HepG2 (cell line): ENCODE results near the gene FUT1. TPM values are rescaled to one million over a fixed set of nuclear protein-coding genes. Genes with fewer than 3 reads are reported as not detected.

Source experiments
- ATAC-seq: fragments of 200-7000 bp; cut with Tn5 transposase; 3 replicates; pipeline ENCODE4 v1.9.1; 2020; ENCODE audit warnings: mild to moderate bottlenecking, moderate library complexity
- BruUV-seq: library from RNA; stranded (reverse); fragments of 400-500 nt; replicated peaks from 2 replicates; lab custom pipeline; 2021; lab: Mats Ljungman, UMichigan
- CTCF ChIA-PET: fragments of 300-600 bp; formaldehyde crosslinking; extraction: SDS; loops from one replicate; lab custom pipeline; 2021; ENCODE audit warnings: low total read pairs, inconsistent platforms, low intra/inter-chr PET ratio; lab: Yijun Ruan, JAX
- POLR2A ChIA-PET: fragments of 350-600 bp; sonication (Branson Sonifier 250); formaldehyde crosslinking; loops from one replicate; lab custom pipeline; 2020; ENCODE audit warnings: antibody characterized with exemption, inconsistent platforms; lab: Yijun Ruan, JAX
- DNase-seq: peaks from one replicate; pipeline ENCODE4 v3.0.0-alpha.2; 2015; ENCODE audit warnings: low spot score
- FAIRE-seq: peaks from 3 replicates; lab custom pipeline; 2011; peaks lifted over from hg19 to GRCh38; lab: Jason Lieb, UNC
- H2AFZ ChIP-seq: one replicate; pipeline ENCODE4 v1.6.1; 2011; ENCODE audit warnings: low read length, inconsistent platforms
- H3K27ac ChIP-seq: fragments of 300-600 bp; 3 replicates; pipeline ENCODE4 v1.8.0; 2011; ENCODE audit warnings: mixed run types, mild to moderate bottlenecking, mixed read lengths, low read length, inconsistent platforms; ENCODE audit not compliant: insufficient read depth; ENCODE audit errors: extremely low read length
- H3K27me3 ChIP-seq, 2 experiments: fragments of 200-600 bp in 1 of 2; 2 replicates in 1 of 2; 3 replicates in 1 of 2; pipeline versions ENCODE4 v1.6.0 to v1.8.0; 2011; ENCODE audit warnings: low read length in 2 of 2, mild to moderate bottlenecking in 2 of 2, moderate library complexity in 2 of 2, inconsistent platforms in 1 of 2; ENCODE audit not compliant: insufficient read depth in 2 of 2, control insufficient read depth in 1 of 2
- H3K36me3 ChIP-seq, 2 experiments: fragments of 200-600 bp in 1 of 2; replicated peaks in 1 of 2; 2 replicates in 1 of 2; 3 replicates in 1 of 2; pipeline versions ENCODE4 v1.5.1 to v1.8.0; 2011; ENCODE audit warnings: low read length in 2 of 2, inconsistent platforms in 1 of 2; ENCODE audit not compliant: insufficient read depth in 2 of 2, control insufficient read depth in 1 of 2
- H3K4me1 ChIP-seq: 2 replicates; pipeline ENCODE4 v1.5.1; 2012; ENCODE audit warnings: low read length, inconsistent platforms; ENCODE audit not compliant: insufficient read depth
- H3K4me2 ChIP-seq: 2 replicates; pipeline ENCODE4 v1.6.0; 2011; ENCODE audit warnings: low read depth, low read length, inconsistent platforms
- H3K4me3 ChIP-seq, 3 experiments: fragments of 200-600 bp in 1 of 3; sonication (generic), shearing (Covaris generic) in 1 of 3; replicated peaks in 1 of 3; 2 replicates each; pipeline ENCODE4 v1.5.1; 2011 to 2016; ENCODE audit warnings: low read length in 3 of 3, inconsistent platforms in 2 of 3, low read depth in 2 of 3, mild to moderate bottlenecking in 2 of 3, control low read depth in 1 of 3, mixed read lengths in 1 of 3; ENCODE audit not compliant: insufficient read depth in 1 of 3
- H3K79me2 ChIP-seq: one replicate; pipeline ENCODE4 v1.6.1; 2011; ENCODE audit warnings: low read length, inconsistent platforms; ENCODE audit not compliant: insufficient read depth
- H3K9ac ChIP-seq: 2 replicates; pipeline ENCODE4 v1.6.0; 2011; ENCODE audit warnings: mild to moderate bottlenecking, low read depth, low read length, inconsistent platforms; ENCODE audit not compliant: insufficient read depth
- H3K9me3 ChIP-seq: 2 replicates; pipeline ENCODE4 v1.5.1; 2012; ENCODE audit warnings: mild to moderate bottlenecking, low read length
- H4K20me1 ChIP-seq: 2 replicates; pipeline ENCODE4 v1.6.0; 2011; ENCODE audit warnings: inconsistent platforms, mild to moderate bottlenecking, low read length, moderate library complexity; ENCODE audit not compliant: insufficient read depth
- MAFF ChIP-seq: IDR thresholded peaks from 2 replicates; pipeline ENCODE4 v1.6.1; 2011; ENCODE audit warnings: low read depth, low read length, improper control_type of control experiment
- MAFK ChIP-seq, 2 experiments: IDR thresholded peaks in 1 of 2; conservative IDR thresholded peaks in 1 of 2; 2 replicates each; pipeline ENCODE4 v1.6.1; 2011; ENCODE audit warnings: improper control_type of control experiment in 2 of 2, low read length in 2 of 2
- RARA ChIP-seq: IDR thresholded peaks from 2 replicates; pipeline ENCODE4 v1.6.1; 2016; ENCODE audit warnings: missing genetic modification reagents, missing compliant biosample characterization
- TFE3 ChIP-seq: IDR thresholded peaks from 2 replicates; pipeline ENCODE4 v1.6.1; 2016
- ZNF326 ChIP-seq: sonication (generic); formaldehyde crosslinking; IDR thresholded peaks from 2 replicates; pipeline ENCODE4 v1.4.0; 2020; ENCODE audit warnings: missing genetic modification reagents, borderline replicate concordance
- ZNF331 ChIP-seq: sonication (generic); formaldehyde crosslinking; IDR thresholded peaks from 2 replicates; pipeline ENCODE4 v1.4.0; 2020; ENCODE audit warnings: missing genetic modification reagents
- WGBS: methylation state at CpG from one replicate; pipeline ENCODE4 v1.1.6; 2017; ENCODE audit warnings: low lambda C conversion rate; 5-methylcytosine and 5-hydroxymethylcytosine counted together
- in situ Hi-C: cut with HindIII; loops from 2 replicates; pipeline ENCODE4 v1.10.0; 2017; ENCODE audit warnings: low pct_unique_long_range_greater_than_20kb; ENCODE audit not compliant: extremely low pct_ligation_motif_present
- intact Hi-C: fragments of 100-400 bp; cut with micrococcal nuclease; formaldehyde crosslinking; loops from one replicate; pipeline ENCODE4 v1.10.0; 2022; ENCODE audit not compliant: unreplicated experiment
- polyA plus RNA-seq, 8 experiments: library from polyadenylated mRNA; depleted of rRNA in 3 of 8; stranded (reverse) in 7 of 8; unstranded in 1 of 8; fragments of >200 nt; fragmentation: Illumina TruSeq in 4 of 8; extraction: Trizol in 4 of 8; gene quantifications; 2 replicates each; pipeline versions ENCODE4 v1.2.1 to v1.2.3, GENCODE V29; 2011 to 2016; ENCODE audit warnings: low read depth in 4 of 8, missing spikeins in 1 of 8, mixed read lengths in 1 of 8; ENCODE audit not compliant: insufficient read depth in 1 of 8
- total RNA-seq, 5 experiments: library from RNA; depleted of rRNA; stranded (reverse); fragments of >200 nt; fragmentation: Illumina TruSeq; extraction: Trizol; gene quantifications; 2 replicates each; pipeline ENCODE4 v1.2.3, GENCODE V29; 2016; ENCODE audit warnings: low read depth in 1 of 5

The FUT1 gene
- total and polyA plus RNA-seq, 2 of the 13 experiments (the other 11 are each of a cell fraction or from before 2014, with no cell fraction given): 0.07 to 1.1 TPM

GRCh38 chr19:48711106-48711662 is 41.3 kb downstream of the FUT1 start:
- POLR2A ChIA-PET: interaction anchor here (1.6 to 1.8 kb wide), 2 partner anchors 9 to 15 kb away, joined by 4 to 5 read pairs; partner anchors contain the start of gene FUT2

More at GRCh38 chr19:48711106-48711662, 41.3 kb downstream of the FUT1 start:
- H3K36me3 ChIP-seq: no peaks in the 10 kb centered on the region
- H3K79me2 ChIP-seq: peaks cover 5% of the 10 kb centered on the region
- no peak overlapping the region for H3K27ac ChIP-seq
- no peak overlapping the region for H3K4me3 ChIP-seq
- no peak for DNase-seq
- H2AFZ ChIP-seq: no peak overlapping the region
- no peak for ATAC-seq
- H3K4me1 ChIP-seq: peaks cover 22% of the 10 kb centered on the region; the same call in 1 of the 2 replicates
- no TSS peak for BruUV-seq
- TF ChIP-seq ZNF326 (CRISPR knock-in tag): 0 out of 2 replicates have a peak, but pooled peaks have one; percentile 36
- TF ChIP-seq MAFF: peak; percentile 23; the same call in 1 of the 2 replicates
- TF ChIP-seq TFE3 (CRISPR knock-in tag): no peak
- TF ChIP-seq MAFK (conservative IDR thresholded peaks at IDR 0.05 in 1 of 2, IDR thresholded peaks at IDR 0.05 in 1 of 2; ENCODE audit: low read length in 2 of 2): peak; percentile 61 to 67; a peak in 3 of 4 replicates
- no peak for TF ChIP-seq RARA (CRISPR knock-in tag)
- TF ChIP-seq ZNF331 (CRISPR knock-in tag): peak; percentile 100
- TF ChIP-seq, all 625 proteins: peak for 4
- Histone ChIP-seq H3K4me2 (no peak overlapping the region), H4K20me1 (no peaks in the 10 kb centered on the region), H3K27me3 (no peaks in the 10 kb centered on the region), H3K9ac (no peak overlapping the region), H3K9me3 (peaks cover 4% of the 10 kb centered on the region; the same call in 1 of the 2 replicates)
- intact Hi-C loops (loop anchor here (5.0 kb wide), 1 partner anchor 34 kb away; no protein-coding TSS in a partner anchor), in situ Hi-C loops (no loop called here)
- CTCF ChIA-PET: no interaction called here
- FAIRE-seq: no peak
- WGBS: 98% methylated on average over 4 of the region's 4 CpGs
